Natural killer cell (primary cell): ENCODE measurements around the gene PPP1R1A. TPM values are rescaled to one million over a fixed set of nuclear protein-coding genes. Genes with fewer than 3 reads are reported as not detected.

Source experiments
- total RNA-seq, 4 donors: library from RNA; stranded (reverse); fragments of 120-200 nt in 1 of 4; gene quantifications; one replicate each; pipeline versions ENCODE4 v1.2.3 to v1.2.4, GENCODE V29; 2013 to 2022

The PPP1R1A gene
- total RNA-seq, 3 donors from 2014 or later (not counting 1 experiment from before 2014, with no cell fraction given): not detected

Other genes starting within 250 kb of the PPP1R1A start
- gene GPR84, start 224.2 kb downstream of the PPP1R1A start, total RNA-seq: 1 to 10 TPM in 1 of 3 donors, under 1 TPM in 2; 0.45 to 4.9 (median 0.59) TPM
- 1 to 10 TPM; 5.4 to 9.8 (median 8.9) TPM for gene ZNF385A, start 203.9 kb downstream of the PPP1R1A start, total RNA-seq
- gene ITGA5, start 169.4 kb downstream of the PPP1R1A start, total RNA-seq: 100 to 1,000 TPM; 177 to 232 (median 207) TPM
- 1 to 10 TPM; 3.2 to 4.2 (median 4.0) TPM for gene GTSF1, start 115.1 kb downstream of the PPP1R1A start, total RNA-seq
- 100 to 1,000 TPM; 230 to 257 (median 236) TPM for gene NCKAP1L, start 90.9 kb downstream of the PPP1R1A start, total RNA-seq
- 10 to 100 TPM; 11.8 to 15.0 (median 12.4) TPM for gene PDE1B, start 39.1 kb downstream of the PPP1R1A start, total RNA-seq
- not detected for gene LACRT, start 46.2 kb upstream of the PPP1R1A start, total RNA-seq
- gene DCD, start 59.7 kb upstream of the PPP1R1A start, total RNA-seq: not detected